Stimulated activated CD8-positive, alpha-beta memory T cell treated with anti-CD3 and anti-CD28 coated beads, Interleukin-12 subunit alpha, Interleukin-12 subunit beta, amount 100 ng/mL, for 1 hour (primary cell): ENCODE results near the gene ERVK3-1.
"Not testable (repeated sequence)": the region's sequence is repeated elsewhere in the genome, so short reads cannot be mapped to it uniquely, and the experiment has no call there.

Experiments used
- DNase-seq: peaks from one replicate; pipeline ENCODE4 v3.0.0-alpha.2; 2020; ENCODE audit warnings: low read depth

The ERVK3-1 gene

DNA sequence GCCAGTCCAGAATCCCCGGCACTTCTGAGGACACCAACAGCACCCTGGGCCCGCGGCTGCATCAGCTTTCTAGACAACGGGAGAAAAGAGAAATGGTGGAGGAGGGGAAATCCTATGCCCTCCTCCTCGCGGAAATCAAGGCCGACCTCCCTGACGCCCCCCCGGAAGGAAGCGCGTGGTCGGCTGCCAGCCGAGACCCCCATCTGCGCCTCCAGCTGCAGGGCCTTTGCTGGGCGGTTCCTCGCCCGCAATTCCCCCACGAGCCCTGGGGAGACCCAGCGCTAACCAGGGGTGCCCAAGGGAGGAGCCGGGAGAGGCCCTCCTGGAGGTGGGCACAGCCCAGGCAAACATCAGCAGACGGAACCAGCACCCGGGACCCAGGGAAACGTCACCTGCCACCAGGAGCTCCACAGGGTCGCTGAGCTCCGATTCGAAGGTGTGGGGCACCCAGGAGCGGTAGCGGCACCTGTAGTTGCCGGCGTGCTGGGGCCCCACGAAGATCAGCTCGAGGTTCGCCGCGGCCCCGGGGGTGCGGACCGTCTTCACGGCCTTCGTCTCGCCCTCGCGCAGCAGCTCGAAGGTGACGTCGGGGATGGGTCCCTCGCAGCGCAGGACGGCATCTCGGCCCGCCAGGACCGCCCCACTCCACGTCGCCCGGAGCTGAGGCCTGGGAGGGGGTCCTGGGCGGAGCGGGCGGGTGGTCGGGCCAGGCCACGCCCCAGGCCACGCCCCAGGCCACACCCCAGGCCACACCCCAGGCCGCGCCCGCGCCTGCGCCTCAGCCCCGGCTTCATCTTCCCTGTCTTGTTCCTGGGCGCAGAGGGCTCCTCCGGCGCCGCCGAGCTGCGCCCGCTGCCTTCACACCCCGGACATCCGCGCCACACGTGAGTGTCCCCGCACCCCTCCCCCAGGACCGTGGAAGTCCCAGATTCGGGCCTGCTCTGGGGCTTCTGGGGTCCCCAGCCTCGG, 42.1 kb downstream of the ERVK3-1 start:
- peak; percentile 51 for DNase-seq

- not testable (repeated sequence) for DNase-seq
These were observed 42.9 kb downstream of the ERVK3-1 start for GRCh38 chr19:58348080-58348479.

DNA sequence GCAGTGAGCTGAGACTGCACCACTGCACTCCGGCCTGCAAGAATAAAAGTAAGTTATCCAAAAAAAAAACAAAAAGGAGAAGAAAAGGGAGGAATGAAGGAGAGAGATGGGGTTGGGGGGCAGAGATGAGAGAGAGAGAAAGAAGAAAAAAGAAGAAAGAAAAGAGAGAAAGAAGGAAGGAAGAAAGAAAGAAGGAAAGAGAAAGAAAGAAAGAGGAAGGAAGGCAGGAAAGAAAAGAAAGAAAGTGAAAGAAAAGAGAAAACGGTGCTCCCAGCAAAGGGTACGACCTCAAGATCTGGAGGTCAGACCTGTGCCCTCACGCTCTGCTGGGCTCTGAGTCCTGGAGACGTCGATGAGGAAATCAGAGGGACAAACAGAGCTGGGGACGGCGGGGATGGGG, 44.4 kb downstream of the ERVK3-1 start:
- DNase-seq = no peak

- DNase-seq = no peak
These were observed 45.1 kb downstream of the ERVK3-1 start for GRCh38 chr19:58350001-58350861.

- no peak for DNase-seq
These were observed 45.8 kb downstream of the ERVK3-1 start for GRCh38 chr19:58350871-58351557.

- DNase-seq = no peak
These were observed 46.3 kb downstream of the ERVK3-1 start for GRCh38 chr19:58351558-58351878.

GRCh38 chr19:58351990-58352755, 47.0 kb downstream of the ERVK3-1 start:
- DNase-seq = no peak

DNA sequence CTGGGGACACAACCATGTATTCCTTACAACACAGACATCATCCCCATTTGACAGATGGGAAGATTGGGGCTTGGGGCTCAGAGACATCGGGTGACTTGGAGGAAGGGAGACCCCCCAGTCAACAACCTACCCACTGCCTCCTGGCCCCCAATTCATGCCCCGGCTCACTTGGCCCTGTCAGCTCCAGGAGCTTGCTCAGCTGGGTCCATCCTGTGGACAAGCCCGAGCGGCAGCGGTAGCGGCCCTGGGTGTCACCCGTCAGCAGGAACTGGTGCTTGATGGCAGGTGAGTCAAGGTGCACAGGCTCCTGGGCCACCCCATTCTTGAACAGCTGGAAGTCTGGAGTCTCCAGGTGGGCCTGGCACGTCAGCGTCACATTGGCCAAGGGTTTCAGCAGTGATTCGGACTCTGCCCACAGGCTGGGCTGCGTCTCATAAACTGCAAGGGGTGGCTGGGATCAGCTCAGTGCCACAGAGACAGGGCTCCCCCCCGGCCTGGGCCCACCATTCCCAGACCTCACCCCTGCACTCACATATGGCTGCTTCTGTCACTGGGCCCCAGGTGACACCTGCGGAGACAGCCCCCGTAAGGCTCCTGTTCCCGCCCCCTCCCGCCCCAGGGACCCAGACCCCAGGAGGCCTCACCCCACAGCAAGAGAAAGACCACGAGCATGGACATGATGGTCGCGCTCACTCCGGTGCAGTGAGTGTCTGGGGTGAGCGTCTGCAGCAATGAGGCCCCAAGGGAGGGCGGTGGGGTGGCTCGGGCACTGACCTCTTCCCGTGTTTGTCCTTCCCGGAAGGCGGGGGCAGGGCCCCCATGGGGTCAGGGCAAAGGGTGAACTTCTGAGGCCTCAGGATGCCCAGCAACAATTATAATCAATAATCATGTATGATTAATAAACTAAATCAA, 47.8 kb downstream of the ERVK3-1 start, which contains the start of gene A1BG:
TSS of gene A1BG (minus strand) at position 733 of the 912 bp plus-strand sequence. CDS start at position 678, 55 bp downstream.
- no peak for DNase-seq

- DNase-seq = no peak
These were observed 48.7 kb downstream of the ERVK3-1 start for GRCh38 chr19:58353717-58354477.

DNA sequence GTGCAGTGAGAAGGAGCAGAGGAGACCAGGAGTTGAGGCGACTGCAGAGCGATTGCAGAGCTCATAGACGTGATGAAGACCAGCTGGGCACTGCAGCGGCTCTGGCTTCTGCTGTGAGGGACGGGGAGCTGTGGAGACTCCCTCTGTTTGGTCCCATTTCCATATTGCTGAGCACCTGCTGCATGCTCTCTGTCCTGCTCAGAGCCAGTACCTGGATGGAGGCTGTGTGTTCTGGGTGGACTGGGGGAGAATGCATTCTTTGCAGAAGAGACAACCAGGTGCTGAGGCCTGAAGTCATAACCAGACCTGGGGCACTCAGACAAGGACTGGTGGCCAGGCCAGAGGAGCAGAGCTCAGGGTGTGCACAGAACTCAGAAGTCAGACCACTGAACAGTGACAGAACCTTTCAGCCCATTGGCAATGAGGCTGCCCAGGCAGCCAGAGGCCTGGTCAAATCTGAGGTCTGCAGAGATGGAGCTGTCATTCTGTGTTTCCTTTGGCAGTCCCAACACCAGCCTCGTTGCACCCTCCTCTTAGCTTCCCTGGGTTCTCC, 49.4 kb downstream of the ERVK3-1 start:
- no peak for DNase-seq

- no peak for DNase-seq
These were observed 50.1 kb downstream of the ERVK3-1 start for GRCh38 chr19:58355215-58355796.

GRCh38 chr19:58355908-58356765, 51.0 kb downstream of the ERVK3-1 start:
- DNase-seq = no peak

GRCh38 chr19:58356766-58357480, 51.7 kb downstream of the ERVK3-1 start:
- DNase-seq = no peak

DNA sequence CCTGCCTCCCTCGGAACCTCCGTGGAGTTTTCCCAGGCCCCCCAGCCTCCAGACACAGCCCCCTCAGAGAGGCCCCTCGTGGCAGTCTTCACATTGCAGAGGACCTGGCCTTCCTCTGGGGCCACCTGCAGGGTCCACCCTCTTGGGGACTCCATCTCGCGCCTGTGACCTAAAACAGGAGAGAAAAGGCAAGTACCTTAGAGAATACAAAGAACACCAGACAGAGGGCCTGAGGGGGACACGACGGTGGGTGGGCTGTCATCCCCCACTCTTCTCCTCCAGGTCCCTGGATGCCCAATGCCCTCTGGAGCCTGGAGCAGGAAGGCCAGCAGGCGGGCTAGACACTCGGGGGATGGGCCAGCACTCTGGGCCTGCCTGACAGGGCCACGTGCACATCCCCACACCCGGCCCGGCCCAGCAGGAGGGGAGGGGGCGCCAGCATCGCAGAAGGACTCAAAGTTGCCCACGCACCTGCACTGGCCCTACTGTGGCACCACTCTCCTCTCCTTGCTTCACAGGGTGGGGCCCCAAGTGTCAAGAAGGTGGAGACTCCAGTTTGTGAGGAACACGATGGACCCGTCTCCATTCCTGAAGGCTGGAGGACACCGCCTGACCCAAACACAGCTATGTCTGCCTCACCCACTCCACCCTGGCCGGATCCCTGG, 52.4 kb downstream of the ERVK3-1 start:
- DNase-seq = no peak

DNA sequence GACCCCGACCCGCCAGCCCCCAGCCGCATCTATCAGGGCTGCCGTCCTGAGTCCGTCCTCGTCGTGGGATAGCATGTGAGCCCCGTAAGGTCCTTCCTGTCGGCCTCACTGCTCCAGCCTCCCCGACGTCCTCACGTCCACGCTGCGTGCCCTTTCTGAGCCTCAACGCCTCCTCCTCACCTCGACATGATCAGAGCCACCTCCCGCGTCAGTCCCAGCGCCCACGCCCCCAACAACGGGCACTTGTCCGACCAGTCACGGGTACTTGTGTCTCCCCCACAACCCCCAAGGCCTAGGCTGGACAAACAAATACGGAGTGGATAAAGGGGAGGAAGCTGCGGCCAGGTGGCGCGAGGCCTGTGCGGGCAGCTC, 56.7 kb downstream of the ERVK3-1 start:
- DNase-seq = no peak

- peak; percentile 95 for DNase-seq
These were observed 57.3 kb downstream of the ERVK3-1 start, which contains the start of gene ZNF497 for GRCh38 chr19:58362272-58362994. TSS of gene ZNF497 (minus strand) at chr19:58362751. CDS start at chr19:58357635, 5,116 bp downstream.
